HCT116 (cell line): Measurements from ENCODE around the gene TOM1L1. TPM values are rescaled to one million over a fixed set of nuclear protein-coding genes. Genes with fewer than 3 reads are reported as not detected.

Experiments used
- ATAC-seq: fragments of 200-7000 bp; cut with Tn5 transposase; 2 replicates; pipeline ENCODE4 v1.9.1; 2020; ENCODE audit warnings: mild to moderate bottlenecking, moderate library complexity
- BruUV-seq: library from RNA; stranded (reverse); fragments of 400-500 nt; replicated peaks from 2 replicates; lab custom pipeline; 2021; lab: Mats Ljungman, UMichigan
- CTCF ChIA-PET: fragments of 300-600 bp; sonication (Branson Sonifier 250); formaldehyde crosslinking; loops from one replicate; lab custom pipeline; 2021; ENCODE audit warnings: antibody characterized with exemption; lab: Charles Lee
- POLR2A ChIA-PET: fragments of 300-600, 350-600 bp; sonication (Branson Sonifier 250); formaldehyde crosslinking; loops from one replicate; lab custom pipeline; 2021; ENCODE audit warnings: antibody characterized with exemption; lab: Charles Lee
- RAD21 ChIA-PET, 2 experiments: fragments of 300-600 bp; sonication (Branson Sonifier 250); formaldehyde crosslinking; loops; one replicate each; lab custom pipeline; 2023; ENCODE audit warnings: low total read pairs in 2 of 2; ENCODE audit not compliant: uncharacterized antibody in 2 of 2, unreplicated experiment in 2 of 2, low non-redundant PET in 1 of 2; lab: Charles Lee
- DNase-seq: peaks from one replicate; pipeline ENCODE4 v3.0.0-alpha.2; 2010; ENCODE audit warnings: low read depth, low spot score
- H2AFZ ChIP-seq: fragments of 200-600 bp; shearing (Covaris generic), sonication (generic); 2 replicates; pipeline ENCODE4 v1.6.1; 2017; ENCODE audit warnings: low read depth, mixed run types, mixed read lengths, antibody characterized with exemption, low read length; ENCODE audit not compliant: poor library complexity, severe bottlenecking
- H3K27ac ChIP-seq: 2 replicates; pipeline ENCODE4 v1.5.1; 2012; ENCODE audit warnings: low read depth, low read length
- H3K27me3 ChIP-seq: fragments of 200-600 bp; sonication (generic); 2 replicates; pipeline ENCODE4 v1.6.1; 2016; ENCODE audit warnings: mixed run types, low read length, mixed read lengths; ENCODE audit not compliant: insufficient read depth
- H3K36me3 ChIP-seq, 2 experiments: fragments of 200-500 bp in 1 of 2; fragments of 200-600 bp in 1 of 2; sonication (Bioruptor generic) in 1 of 2; sonication (generic) in 1 of 2; 2 replicates each; pipeline versions ENCODE4 v1.5.1 to v1.6.1; 2014 to 2016; ENCODE audit warnings: low read length in 2 of 2, inconsistent platforms in 1 of 2, mixed read lengths in 1 of 2, mixed run types in 1 of 2; ENCODE audit not compliant: insufficient read depth in 2 of 2, control insufficient read depth in 1 of 2
- H3K4me1 ChIP-seq, 2 experiments: fragments of 200-600 bp in 1 of 2; sonication (generic) in 1 of 2; 2 replicates each; pipeline versions ENCODE4 v1.5.1 to v1.6.1; 2012 to 2017; ENCODE audit warnings: low read length in 2 of 2, inconsistent platforms in 1 of 2, mild to moderate bottlenecking in 1 of 2, mixed read lengths in 1 of 2, mixed run types in 1 of 2, moderate library complexity in 1 of 2; ENCODE audit not compliant: insufficient read depth in 2 of 2, control insufficient read depth in 1 of 2
- H3K4me2 ChIP-seq: fragments of 200-600 bp; sonication (generic); 2 replicates; pipeline ENCODE4 v1.6.1; 2017; ENCODE audit warnings: mixed run types, low read length, mixed read lengths
- H3K4me3 ChIP-seq, 2 experiments: fragments of 200-600 bp in 1 of 2; sonication (generic) in 1 of 2; replicated peaks in 1 of 2; 2 replicates each; pipeline ENCODE4 v1.5.1; 2011 to 2016; ENCODE audit warnings: low read length in 2 of 2, control low read depth in 1 of 2, low read depth in 1 of 2, mild to moderate bottlenecking in 1 of 2, mixed read lengths in 1 of 2, mixed run types in 1 of 2
- H3K79me2 ChIP-seq: fragments of 200-600 bp; sonication (generic); 2 replicates; pipeline ENCODE4 v1.6.1; 2017; ENCODE audit warnings: mild to moderate bottlenecking, mixed run types, low read length, moderate library complexity, mixed read lengths; ENCODE audit not compliant: insufficient read depth
- H3K9ac ChIP-seq: fragments of 200-600 bp; sonication (generic); 2 replicates; pipeline ENCODE4 v1.6.1; 2016; ENCODE audit warnings: low read length, mixed read lengths
- H3K9me2 ChIP-seq: fragments of 200-600 bp; sonication (generic), shearing (Covaris generic); 2 replicates; pipeline ENCODE4 v1.6.1; 2017; ENCODE audit warnings: mixed run types, mild to moderate bottlenecking, moderate library complexity; ENCODE audit not compliant: insufficient read depth
- H3K9me3 ChIP-seq, 2 experiments: fragments of 200-500 bp in 1 of 2; fragments of 200-600 bp in 1 of 2; sonication (Bioruptor generic) in 1 of 2; sonication (generic) in 1 of 2; 2 replicates each; pipeline ENCODE4 v1.6.1; 2014 to 2017; ENCODE audit warnings: low read length in 2 of 2, mixed read lengths in 2 of 2, inconsistent platforms in 1 of 2, low read depth in 1 of 2, mild to moderate bottlenecking in 1 of 2, mixed run types in 1 of 2, moderate library complexity in 1 of 2; ENCODE audit not compliant: control insufficient read depth in 1 of 2, insufficient read depth in 1 of 2
- H4K20me1 ChIP-seq: fragments of 200-600 bp; sonication (generic), shearing (Covaris generic); 2 replicates; pipeline ENCODE4 v1.6.1; 2017; ENCODE audit warnings: mixed run types, mild to moderate bottlenecking, moderate library complexity; ENCODE audit not compliant: insufficient read depth
- CBX3 ChIP-seq: IDR thresholded peaks from 2 replicates; pipeline ENCODE4 v1.6.1; 2012; ENCODE audit warnings: low read depth
- CEBPB ChIP-seq: IDR thresholded peaks from 2 replicates; pipeline ENCODE4 v1.6.1; 2012; ENCODE audit warnings: low read depth
- ELF1 ChIP-seq: IDR thresholded peaks from 2 replicates; pipeline ENCODE4 v1.6.1; 2012; ENCODE audit warnings: low read depth, borderline replicate concordance
- EZH2 ChIP-seq: fragments of 200-600 bp; sonication (generic); IDR thresholded peaks from 2 replicates; pipeline ENCODE4 v1.6.1; 2017; ENCODE audit warnings: antibody characterized with exemption, mixed run types
- EZH2phosphoT487 ChIP-seq: fragments of 200-600 bp; IDR thresholded peaks from 2 replicates; pipeline ENCODE4 v1.6.1; 2018; ENCODE audit warnings: antibody characterized with exemption, borderline replicate concordance
- POLR2AphosphoS5 ChIP-seq: IDR thresholded peaks from 2 replicates; pipeline ENCODE4 v1.6.1; 2011; ENCODE audit warnings: mild to moderate bottlenecking, low read depth, low read length, moderate library complexity
- RAD21 ChIP-seq: IDR thresholded peaks from 2 replicates; pipeline ENCODE4 v1.6.1; 2012; ENCODE audit warnings: low read depth, mild to moderate bottlenecking
- SIN3A ChIP-seq: IDR thresholded peaks from 2 replicates; pipeline ENCODE4 v1.6.1; 2012; ENCODE audit warnings: low read depth
- SP1 ChIP-seq: IDR thresholded peaks from 2 replicates; pipeline ENCODE4 v1.6.1; 2012; ENCODE audit warnings: low read depth
- TCF7L2 ChIP-seq: IDR thresholded peaks from 2 replicates; pipeline ENCODE4 v1.7.0; 2011; ENCODE audit warnings: borderline replicate concordance, inconsistent platforms; ENCODE audit not compliant: insufficient read depth, insufficient read length; ENCODE audit errors: extremely low read depth
- YY1 ChIP-seq: IDR thresholded peaks from 2 replicates; pipeline ENCODE4 v1.6.1; 2011; ENCODE audit warnings: low read length, low read depth, moderate library complexity, mild to moderate bottlenecking; ENCODE audit not compliant: insufficient replicate concordance; ENCODE audit errors: extremely low read depth
- ZNF274 ChIP-seq: fragments of 200-500 bp; sonication (Bioruptor generic); IDR thresholded peaks from 2 replicates; pipeline ENCODE4 v1.6.1; 2014; ENCODE audit warnings: mild to moderate bottlenecking, low read depth, low read length, inconsistent platforms
- intact Hi-C: fragments of 100-400 bp; cut with micrococcal nuclease; formaldehyde crosslinking; loops from 2 replicates; pipeline ENCODE4 v1.10.0; 2022
- total RNA-seq: library from RNA; stranded (reverse); gene quantifications from one replicate; pipeline ENCODE4 v1.2.1, GENCODE V29; 2021; ENCODE audit not compliant: unreplicated experiment
- TF ChIP-seq, protein P1 (sequence below): IDR thresholded peaks from 2 replicates; pipeline ENCODE4 v1.6.1; 2012
- TF ChIP-seq, protein P2 (sequence below), 3 experiments: fragments of 200-600 bp in 1 of 3; sonication (generic) in 1 of 3; IDR thresholded peaks in 2 of 3; conservative IDR thresholded peaks in 1 of 3; 2 replicates each; pipeline ENCODE4 v1.5.1; 2012 to 2017; ENCODE audit warnings: low read depth in 2 of 3, low read length in 2 of 3, antibody characterized with exemption in 1 of 3, borderline replicate concordance in 1 of 3, control low read depth in 1 of 3, mild to moderate bottlenecking in 1 of 3, mixed read lengths in 1 of 3, mixed run types in 1 of 3, moderate library complexity in 1 of 3; ENCODE audit not compliant: insufficient read depth in 1 of 3

The TOM1L1 gene
- total RNA-seq, 1 experiment from 2014 or later: 70.8 TPM

DNA sequence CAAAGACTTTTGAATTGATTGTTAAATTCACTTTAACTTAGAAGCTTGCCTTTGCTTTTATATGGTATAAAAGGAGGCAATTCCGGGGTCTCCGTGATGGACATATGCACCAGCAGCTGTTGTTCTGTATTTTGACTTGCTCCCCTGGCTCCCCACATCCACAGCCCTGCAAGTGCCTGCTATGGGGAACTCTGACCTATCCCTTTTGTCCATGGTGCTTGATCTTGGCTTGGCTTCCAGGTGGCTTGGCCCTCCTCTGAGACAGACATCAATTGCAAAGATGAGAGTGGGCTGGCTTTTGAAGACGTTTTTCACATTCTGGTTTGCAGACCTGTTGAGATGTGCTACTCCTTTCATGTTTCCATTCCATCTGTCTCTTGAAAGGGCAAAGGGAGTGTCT, 26.9 kb downstream of the TOM1L1 start:
- no peaks in the 10 kb centered on the region for H3K9me2 ChIP-seq
- H3K79me2 ChIP-seq: no peaks in the 10 kb centered on the region
- H3K9ac ChIP-seq: no peak overlapping the region
- H3K4me3 ChIP-seq: no peak overlapping the region
- H2AFZ ChIP-seq: no peak overlapping the region
- CTCF ChIA-PET: no interaction called here
- H3K27ac ChIP-seq: no peak overlapping the region
- BruUV-seq: no TSS peak
- no peak for ATAC-seq
- RAD21 ChIA-PET: no interaction called here
- TF ChIP-seq, protein P1, sequence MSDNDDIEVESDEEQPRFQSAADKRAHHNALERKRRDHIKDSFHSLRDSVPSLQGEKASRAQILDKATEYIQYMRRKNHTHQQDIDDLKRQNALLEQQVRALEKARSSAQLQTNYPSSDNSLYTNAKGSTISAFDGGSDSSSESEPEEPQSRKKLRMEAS: no peak
- TF ChIP-seq ELF1 (no peak), RAD21 (no peak), TCF7L2 (no peak), ZNF274 (no peak), CBX3 (no peak), SIN3A (no peak)
- intact Hi-C loops: no loop called here
- H3K9me3 ChIP-seq: no peaks in the 10 kb centered on the region
- H3K36me3 ChIP-seq: peaks cover 16 to 28% of the 10 kb centered on the region in 2 experiments
- DNase-seq: no peak
- H4K20me1 ChIP-seq: no peaks in the 10 kb centered on the region
- no peak overlapping the region for H3K4me2 ChIP-seq
- no peaks in the 10 kb centered on the region for H3K27me3 ChIP-seq
- no peaks in the 10 kb centered on the region for H3K4me1 ChIP-seq
- POLR2A ChIA-PET: no interaction called here

DNA sequence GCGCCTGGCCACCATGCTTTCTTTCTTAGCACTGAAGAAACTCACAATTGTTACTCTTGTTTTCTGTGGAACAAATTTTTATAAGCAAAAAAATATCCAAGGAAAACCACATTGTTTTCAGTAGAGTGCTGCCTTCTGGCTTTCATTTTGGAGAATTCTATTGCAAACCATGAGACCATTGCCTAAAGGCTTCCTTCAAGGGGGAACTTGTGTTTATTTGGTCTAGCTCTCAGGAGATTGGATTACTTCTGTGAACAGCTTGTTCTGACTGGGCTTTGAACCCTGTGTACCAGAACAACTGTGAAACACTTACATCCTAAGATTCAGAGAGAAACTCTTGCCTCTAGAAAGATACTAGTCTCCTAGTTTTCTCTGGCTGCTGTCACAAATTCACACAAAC, 32.1 kb downstream of the TOM1L1 start:
- BruUV-seq: no TSS peak
- no peak overlapping the region for H3K9ac ChIP-seq
- H3K9me3 ChIP-seq: no peaks in the 10 kb centered on the region
- no peak overlapping the region for H3K27ac ChIP-seq
- H3K4me1 ChIP-seq: no peaks in the 10 kb centered on the region
- no peaks in the 10 kb centered on the region for H3K9me2 ChIP-seq
- ATAC-seq (no peak), DNase-seq (no peak)
- no peak overlapping the region for H2AFZ ChIP-seq
- no peaks in the 10 kb centered on the region for H3K27me3 ChIP-seq
- POLR2A ChIA-PET: no interaction called here
- RAD21 ChIA-PET: no interaction called here
- peaks cover 30 to 59% of the 10 kb centered on the region in 2 experiments for H3K36me3 ChIP-seq
- TF ChIP-seq, protein P2, sequence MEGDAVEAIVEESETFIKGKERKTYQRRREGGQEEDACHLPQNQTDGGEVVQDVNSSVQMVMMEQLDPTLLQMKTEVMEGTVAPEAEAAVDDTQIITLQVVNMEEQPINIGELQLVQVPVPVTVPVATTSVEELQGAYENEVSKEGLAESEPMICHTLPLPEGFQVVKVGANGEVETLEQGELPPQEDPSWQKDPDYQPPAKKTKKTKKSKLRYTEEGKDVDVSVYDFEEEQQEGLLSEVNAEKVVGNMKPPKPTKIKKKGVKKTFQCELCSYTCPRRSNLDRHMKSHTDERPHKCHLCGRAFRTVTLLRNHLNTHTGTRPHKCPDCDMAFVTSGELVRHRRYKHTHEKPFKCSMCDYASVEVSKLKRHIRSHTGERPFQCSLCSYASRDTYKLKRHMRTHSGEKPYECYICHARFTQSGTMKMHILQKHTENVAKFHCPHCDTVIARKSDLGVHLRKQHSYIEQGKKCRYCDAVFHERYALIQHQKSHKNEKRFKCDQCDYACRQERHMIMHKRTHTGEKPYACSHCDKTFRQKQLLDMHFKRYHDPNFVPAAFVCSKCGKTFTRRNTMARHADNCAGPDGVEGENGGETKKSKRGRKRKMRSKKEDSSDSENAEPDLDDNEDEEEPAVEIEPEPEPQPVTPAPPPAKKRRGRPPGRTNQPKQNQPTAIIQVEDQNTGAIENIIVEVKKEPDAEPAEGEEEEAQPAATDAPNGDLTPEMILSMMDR (IDR thresholded peaks at IDR 0.05 in 2 of 3, conservative IDR thresholded peaks at IDR 0.05 in 1 of 3; ENCODE audit: borderline replicate concordance in 1 of 3, insufficient read depth in 1 of 3, low read depth in 2 of 3, low read length in 2 of 3): no peak
- TF ChIP-seq POLR2AphosphoS5: no peak
- TF ChIP-seq, protein P1: no peak
- no peak for TF ChIP-seq EZH2phosphoT487
- TF ChIP-seq CEBPB: no peak
- no peak for TF ChIP-seq CBX3
- no peak for TF ChIP-seq EZH2
- TF ChIP-seq YY1: no peak
- TF ChIP-seq ELF1: no peak
- TF ChIP-seq SP1: no peak
- intact Hi-C loops: no loop called here
- CTCF ChIA-PET: no interaction called here
- no peak overlapping the region for H3K4me2 ChIP-seq
- no peaks in the 10 kb centered on the region for H4K20me1 ChIP-seq
- H3K79me2 ChIP-seq: no peaks in the 10 kb centered on the region
- no peak overlapping the region for H3K4me3 ChIP-seq
